Urinary bladder (tissue), 4 donors: ENCODE measurements around the gene ABCC6. TPM values are rescaled to one million over a fixed set of nuclear protein-coding genes. Genes with fewer than 3 reads are reported as not detected.

Experiments used
- DNase-seq: peaks from one replicate; pipeline ENCODE4 v3.0.0-alpha.2; 2015; ENCODE audit errors: extremely low spot score
- H3K27ac ChIP-seq: one replicate; pipeline ENCODE4 v1.5.1; 2013; ENCODE audit warnings: low read depth, mild to moderate bottlenecking, moderate library complexity
- H3K36me3 ChIP-seq: one replicate; pipeline ENCODE4 v1.6.1; 2013; ENCODE audit warnings: mild to moderate bottlenecking, moderate library complexity; ENCODE audit not compliant: insufficient read depth
- H3K4me1 ChIP-seq: one replicate; pipeline ENCODE4 v1.6.1; 2013; ENCODE audit warnings: mild to moderate bottlenecking, moderate library complexity; ENCODE audit not compliant: insufficient read depth
- H3K4me3 ChIP-seq: one replicate; pipeline ENCODE4 v1.5.1; 2013; ENCODE audit warnings: low read depth, low read length
- WGBS: extraction: QIAGEN DNeasy Blood & Tissue Kit; methylation state at CpG from one replicate; pipeline ENCODE4 v1.1.7; 2013; 5-methylcytosine and 5-hydroxymethylcytosine counted together
- polyA plus RNA-seq: library from polyadenylated mRNA; stranded (reverse); fragments of 200-250 nt; gene quantifications from one replicate; pipeline ENCODE4 v1.2.3, GENCODE V29; 2013
- total RNA-seq: library from RNA; depleted of rRNA; stranded (reverse); fragments of >200 nt; gene quantifications from one replicate; pipeline ENCODE4 v1.2.3, GENCODE V29; 2014
- donor health status: healthy with polysubstance abuse.
- donor health status: healthy.

ABCC6 gene
- total and polyA plus RNA-seq, 2 donors: 0.41 to 2.8 TPM

- no peaks in the 10 kb centered on the region for H3K36me3 ChIP-seq
These were observed 95.7 kb downstream of the ABCC6 start for GRCh38 chr16:16127469-16128116.

GRCh38 chr16:16126896-16127295 is 96.4 kb downstream of the ABCC6 start:
- Histone ChIP-seq H3K36me3 (no peaks in the 10 kb centered on the region), H3K4me3 (no peak overlapping the region), H3K4me1 (no peaks in the 10 kb centered on the region), H3K27ac (no peak overlapping the region)
- no peak for DNase-seq
- WGBS: 76% methylated on average over 10 of the region's 10 CpGs

More at GRCh38 chr16:16127469-16128116, 95.7 kb downstream of the ABCC6 start:
- 33% methylated on average over 11 of the region's 11 CpGs for WGBS
- Histone ChIP-seq H3K4me3 (no peak overlapping the region), H3K27ac (no peak overlapping the region), H3K4me1 (no peaks in the 10 kb centered on the region)
- DNase-seq: no peak

GRCh38 chr16:16124974-16125373 is 98.3 kb downstream of the ABCC6 start:
- no peaks in the 10 kb centered on the region for H3K4me1 ChIP-seq
- no peak overlapping the region for H3K4me3 ChIP-seq
- no peak for DNase-seq
- over 99% methylated on average over 3 of the region's 3 CpGs for WGBS
- no peaks in the 10 kb centered on the region for H3K36me3 ChIP-seq
- no peak overlapping the region for H3K27ac ChIP-seq

- no peak overlapping the region for H3K27ac ChIP-seq
- whole genome bisulfite sequencing: 79% methylated on average over 10 of the region's 10 CpGs
- H3K36me3 ChIP-seq: peaks cover 3% of the 10 kb centered on the region
- no peak overlapping the region for H3K4me3 ChIP-seq
- DNase-seq: no peak
- no peaks in the 10 kb centered on the region for H3K4me1 ChIP-seq
These were observed 98.9 kb downstream of the ABCC6 start for GRCh38 chr16:16124438-16124837.

- H3K36me3 ChIP-seq: peaks cover 3% of the 10 kb centered on the region
- no peaks in the 10 kb centered on the region for H3K4me1 ChIP-seq
- no peak overlapping the region for H3K4me3 ChIP-seq
- 97% methylated on average over 12 of the region's 12 CpGs for WGBS
- DNase-seq: no peak
- no peak overlapping the region for H3K27ac ChIP-seq
These were observed 101.0 kb downstream of the ABCC6 start for GRCh38 chr16:16122264-16122663.

GRCh38 chr16:16121185-16121727 is 102.0 kb downstream of the ABCC6 start:
- H3K27ac ChIP-seq: no peak overlapping the region
- no peaks in the 10 kb centered on the region for H3K4me1 ChIP-seq
- DNase-seq: no peak
- 81% methylated on average over 6 of the region's 6 CpGs for WGBS
- H3K4me3 ChIP-seq: no peak overlapping the region
- H3K36me3 ChIP-seq: peaks cover 9% of the 10 kb centered on the region

GRCh38 chr16:16120382-16121184 is 102.7 kb downstream of the ABCC6 start:
- no peak overlapping the region for H3K27ac ChIP-seq
- WGBS: 67% methylated on average over 17 of the region's 17 CpGs
- H3K4me1 ChIP-seq: no peaks in the 10 kb centered on the region
- no peak overlapping the region for H3K4me3 ChIP-seq
- no peak for DNase-seq
- peaks cover 9% of the 10 kb centered on the region for H3K36me3 ChIP-seq

GRCh38 chr16:16120044-16120381 is 103.3 kb downstream of the ABCC6 start:
- no peak overlapping the region for H3K4me3 ChIP-seq
- no peaks in the 10 kb centered on the region for H3K4me1 ChIP-seq
- WGBS: 85% methylated on average over 8 of the region's 8 CpGs
- H3K27ac ChIP-seq: no peak overlapping the region
- DNase-seq: no peak
- peaks cover 10% of the 10 kb centered on the region for H3K36me3 ChIP-seq

- Histone ChIP-seq H3K4me3 (no peak overlapping the region), H3K4me1 (no peaks in the 10 kb centered on the region), H3K36me3 (peaks cover 10% of the 10 kb centered on the region), H3K27ac (no peak overlapping the region)
- 98% methylated on average over 7 of the region's 7 CpGs for WGBS
- DNase-seq: no peak
These were observed 105.0 kb downstream of the ABCC6 start for GRCh38 chr16:16118337-16118736.

- WGBS: 97% methylated on average over 7 of the region's 7 CpGs
- Histone ChIP-seq H3K4me3 (no peak overlapping the region), H3K4me1 (no peaks in the 10 kb centered on the region), H3K27ac (no peak overlapping the region), H3K36me3 (peaks cover 10% of the 10 kb centered on the region)
- no peak for DNase-seq
These were observed 106.5 kb downstream of the ABCC6 start for GRCh38 chr16:16116841-16117240.

- Histone ChIP-seq H3K27ac (no peak overlapping the region), H3K4me3 (no peak overlapping the region), H3K36me3 (peaks cover 8% of the 10 kb centered on the region), H3K4me1 (no peaks in the 10 kb centered on the region)
- 95% methylated on average over 8 of the region's 8 CpGs for WGBS
- DNase-seq: no peak
These were observed 110.2 kb downstream of the ABCC6 start for GRCh38 chr16:16113076-16113475.

- Histone ChIP-seq H3K27ac (no peak overlapping the region), H3K4me1 (no peaks in the 10 kb centered on the region), H3K4me3 (no peak overlapping the region), H3K36me3 (peaks cover 8% of the 10 kb centered on the region)
- 80% methylated on average over 8 of the region's 8 CpGs for WGBS
- DNase-seq: no peak
These were observed 110.7 kb downstream of the ABCC6 start for GRCh38 chr16:16112450-16113053.

GRCh38 chr16:16111639-16112038 is 111.7 kb downstream of the ABCC6 start:
- no peak overlapping the region for H3K27ac ChIP-seq
- no peaks in the 10 kb centered on the region for H3K4me1 ChIP-seq
- peaks cover 2% of the 10 kb centered on the region for H3K36me3 ChIP-seq
- H3K4me3 ChIP-seq: no peak overlapping the region
- no peak for DNase-seq
- WGBS: 96% methylated on average over 4 of the region's 4 CpGs

- Histone ChIP-seq H3K27ac (no peak overlapping the region), H3K36me3 (no peaks in the 10 kb centered on the region)
These were observed 113.2 kb downstream of the ABCC6 start for GRCh38 chr16:16110111-16110490.

More at GRCh38 chr16:16110111-16110490, 113.2 kb downstream of the ABCC6 start:
- H3K4me1 ChIP-seq: no peaks in the 10 kb centered on the region
- WGBS: 97% methylated on average over 9 of the region's 9 CpGs
- no peak overlapping the region for H3K4me3 ChIP-seq
- no peak for DNase-seq
